Transverse colon (tissue), 4 donors: Measurements from ENCODE around the gene ZNF629.

ENCODE experiments used
- EP300 ChIP-seq: sonication (generic); formaldehyde crosslinking; IDR thresholded peaks from one replicate; pipeline ENCODE4 v1.6.1; 2017; ENCODE audit warnings: antibody characterized with exemption, low read depth
- POLR2AphosphoS5 ChIP-seq, 3 donors: sonication (generic); formaldehyde crosslinking; IDR thresholded peaks; one replicate each; pipeline ENCODE4 v1.6.1; 2016; ENCODE audit warnings: antibody characterized with exemption in 3 of 3
- TF ChIP-seq, protein P1 (sequence below), 5 experiments: fragments of 200-600 bp in 3 of 5; fragments of 450-650 bp in 2 of 5; sonication (generic) in 3 of 5; IDR thresholded peaks; 1 replicate in 2 of 5; 2 replicates in 3 of 5; pipeline ENCODE4 v1.5.1; 2016 to 2017; ENCODE audit warnings: antibody characterized with exemption in 5 of 5, inconsistent platforms in 3 of 5, mild to moderate bottlenecking in 2 of 5, moderate library complexity in 1 of 5

- TF ChIP-seq POLR2AphosphoS5 (IDR thresholded peaks at IDR 0.05) (no peak), EP300 (no peak)
- TF ChIP-seq, protein P1, sequence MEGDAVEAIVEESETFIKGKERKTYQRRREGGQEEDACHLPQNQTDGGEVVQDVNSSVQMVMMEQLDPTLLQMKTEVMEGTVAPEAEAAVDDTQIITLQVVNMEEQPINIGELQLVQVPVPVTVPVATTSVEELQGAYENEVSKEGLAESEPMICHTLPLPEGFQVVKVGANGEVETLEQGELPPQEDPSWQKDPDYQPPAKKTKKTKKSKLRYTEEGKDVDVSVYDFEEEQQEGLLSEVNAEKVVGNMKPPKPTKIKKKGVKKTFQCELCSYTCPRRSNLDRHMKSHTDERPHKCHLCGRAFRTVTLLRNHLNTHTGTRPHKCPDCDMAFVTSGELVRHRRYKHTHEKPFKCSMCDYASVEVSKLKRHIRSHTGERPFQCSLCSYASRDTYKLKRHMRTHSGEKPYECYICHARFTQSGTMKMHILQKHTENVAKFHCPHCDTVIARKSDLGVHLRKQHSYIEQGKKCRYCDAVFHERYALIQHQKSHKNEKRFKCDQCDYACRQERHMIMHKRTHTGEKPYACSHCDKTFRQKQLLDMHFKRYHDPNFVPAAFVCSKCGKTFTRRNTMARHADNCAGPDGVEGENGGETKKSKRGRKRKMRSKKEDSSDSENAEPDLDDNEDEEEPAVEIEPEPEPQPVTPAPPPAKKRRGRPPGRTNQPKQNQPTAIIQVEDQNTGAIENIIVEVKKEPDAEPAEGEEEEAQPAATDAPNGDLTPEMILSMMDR (IDR thresholded peaks at IDR 0.05), result no peak
Observed at GRCh38 chr16:30802936-30803335, 15.9 kb upstream of the ZNF629 start.
